HepG2 (cell line): ENCODE measurements around the gene RABEP1. TPM values are rescaled to one million over a fixed set of nuclear protein-coding genes. Genes with fewer than 3 reads are reported as not detected.

Experiments
- ARHGAP35 ChIP-seq: sonication (generic); formaldehyde crosslinking; IDR thresholded peaks from 2 replicates; pipeline ENCODE4 v1.9.0; 2022; ENCODE audit warnings: mild to moderate bottlenecking, inconsistent platforms, moderate library complexity, missing genetic modification reagents, borderline replicate concordance
- ARID5B ChIP-seq: IDR thresholded peaks from 2 replicates; pipeline ENCODE4 v1.4.0; 2020; ENCODE audit warnings: mild to moderate bottlenecking, missing genetic modification reagents
- EHMT2 ChIP-seq: fragments of 200-600 bp; sonication (generic); IDR thresholded peaks from 2 replicates; pipeline ENCODE4 v1.7.0; 2017; ENCODE audit warnings: antibody characterized with exemption, low read depth, low read length, borderline replicate concordance
- KLF6 ChIP-seq: IDR thresholded peaks from 2 replicates; pipeline ENCODE4 v1.8.0; 2016; ENCODE audit warnings: missing biosample characterization, missing genetic modification reagents
- MXI1 ChIP-seq: IDR thresholded peaks from 3 replicates; pipeline ENCODE4 v1.6.1; 2012; ENCODE audit warnings: low read depth, low read length, inconsistent platforms, borderline replicate concordance
- MYPOP ChIP-seq: sonication (generic); formaldehyde crosslinking; IDR thresholded peaks from 2 replicates; pipeline ENCODE4 v1.8.1; 2023; ENCODE audit warnings: mild to moderate bottlenecking, moderate library complexity, missing genetic modification reagents
- RARA ChIP-seq: IDR thresholded peaks from 2 replicates; pipeline ENCODE4 v1.6.1; 2016; ENCODE audit warnings: missing genetic modification reagents, missing compliant biosample characterization
- RBM22 ChIP-seq: fragments of 200-400 bp; formaldehyde crosslinking; optimal IDR thresholded peaks from 2 replicates; pipeline ENCODE3; 2017; ENCODE audit warnings: mild to moderate bottlenecking, low read length, moderate library complexity
- SKI ChIP-seq: fragments of 450-650 bp; IDR thresholded peaks from one replicate; pipeline ENCODE4 v1.6.1; 2018; ENCODE audit warnings: mild to moderate bottlenecking; ENCODE audit not compliant: partially characterized antibody
- SMARCC2 ChIP-seq: fragments of 450-650 bp; IDR thresholded peaks from 2 replicates; pipeline ENCODE4 v1.6.1; 2017; ENCODE audit warnings: antibody characterized with exemption, mild to moderate bottlenecking
- TFE3 ChIP-seq: IDR thresholded peaks from 2 replicates; pipeline ENCODE4 v1.6.1; 2016
- ZIK1 ChIP-seq: sonication (generic); formaldehyde crosslinking; IDR thresholded peaks from 2 replicates; pipeline ENCODE4 v1.5.0; 2020; ENCODE audit warnings: mild to moderate bottlenecking, low read depth, missing genetic modification reagents, borderline replicate concordance
- ZMYM2 ChIP-seq: sonication (generic); formaldehyde crosslinking; IDR thresholded peaks from 2 replicates; pipeline ENCODE4 v1.8.0; 2022; ENCODE audit warnings: mild to moderate bottlenecking, missing genetic modification reagents
- ZNF362 ChIP-seq: sonication (generic); formaldehyde crosslinking; IDR thresholded peaks from 2 replicates; pipeline ENCODE4 v1.4.0; 2020; ENCODE audit warnings: missing genetic modification reagents, mild to moderate bottlenecking, borderline replicate concordance
- ZNF430 ChIP-seq: sonication (generic); formaldehyde crosslinking; IDR thresholded peaks from 2 replicates; pipeline ENCODE4 v1.9.0; 2021; ENCODE audit warnings: mild to moderate bottlenecking, missing genetic modification reagents
- ZNF770 ChIP-seq: sonication (generic); formaldehyde crosslinking; IDR thresholded peaks from 2 replicates; pipeline ENCODE4 v1.5.0; 2020; ENCODE audit warnings: mild to moderate bottlenecking, missing genetic modification reagents
- polyA plus RNA-seq, 8 experiments: library from polyadenylated mRNA; depleted of rRNA in 3 of 8; stranded (reverse) in 7 of 8; unstranded in 1 of 8; fragments of >200 nt; fragmentation: Illumina TruSeq in 4 of 8; extraction: Trizol in 4 of 8; gene quantifications; 2 replicates each; pipeline versions ENCODE4 v1.2.1 to v1.2.3, GENCODE V29; 2011 to 2016; ENCODE audit warnings: low read depth in 4 of 8, missing spikeins in 1 of 8, mixed read lengths in 1 of 8; ENCODE audit not compliant: insufficient read depth in 1 of 8
- total RNA-seq, 5 experiments: library from RNA; depleted of rRNA; stranded (reverse); fragments of >200 nt; fragmentation: Illumina TruSeq; extraction: Trizol; gene quantifications; 2 replicates each; pipeline ENCODE4 v1.2.3, GENCODE V29; 2016; ENCODE audit warnings: low read depth in 1 of 5

Gene RABEP1
- total and polyA plus RNA-seq, 2 of the 13 experiments (the other 11 are each of a cell fraction or from before 2014, with no cell fraction given), result 13.7 to 41.5 TPM

GRCh38 chr17:5281814-5282641, at the start of gene RABEP1 (continued):
- TF ChIP-seq ARID5B (peak; percentile 67), MXI1 (0 out of 3 replicates have a peak, but pooled peaks have one; percentile 37), RBM22 (no peak), ZIK1 (no peak; the same call in 1 of the 2 replicates), ZMYM2 (peak; percentile 91), KLF6 (CRISPR knock-in tag) (0 out of 2 replicates have a peak, but pooled peaks have one; percentile 62), EHMT2 (no peak), ZNF430 (CRISPR knock-in tag) (peak; percentile 42; the same call in 1 of the 2 replicates), SKI (peak; percentile 52), ARHGAP35 (CRISPR knock-in tag) (no peak), ZNF362 (CRISPR knock-in tag) (peak; percentile 69; the same call in 1 of the 2 replicates), MYPOP (CRISPR knock-in tag) (peak; percentile 84), SMARCC2 (no peak), RARA (no peak), TFE3 (CRISPR knock-in tag) (peak; percentile 74), ZNF770 (CRISPR knock-in tag) (peak; percentile 46; the same call in 1 of the 2 replicates)
